Panc1 (cell line): Measurements from ENCODE around the gene NEU2.

Experiments used
- CTCF ChIP-seq: fragments of 450-650 bp; IDR thresholded peaks from 2 replicates; pipeline ENCODE4 v1.5.1; 2017; ENCODE audit warnings: mild to moderate bottlenecking
- TF ChIP-seq, protein P1 (sequence below), 2 experiments: IDR thresholded peaks; 2 replicates each; pipeline ENCODE4 v1.6.1; 2011 to 2012; ENCODE audit warnings: low read depth in 2 of 2, control low read depth in 1 of 2, low read length in 1 of 2, mild to moderate bottlenecking in 1 of 2, moderate library complexity in 1 of 2; ENCODE audit not compliant: insufficient read depth in 1 of 2

GRCh38 chr2:233062946-233063268, 30.4 kb downstream of the NEU2 start:
- no peak for TF ChIP-seq CTCF
- TF ChIP-seq, protein P1, sequence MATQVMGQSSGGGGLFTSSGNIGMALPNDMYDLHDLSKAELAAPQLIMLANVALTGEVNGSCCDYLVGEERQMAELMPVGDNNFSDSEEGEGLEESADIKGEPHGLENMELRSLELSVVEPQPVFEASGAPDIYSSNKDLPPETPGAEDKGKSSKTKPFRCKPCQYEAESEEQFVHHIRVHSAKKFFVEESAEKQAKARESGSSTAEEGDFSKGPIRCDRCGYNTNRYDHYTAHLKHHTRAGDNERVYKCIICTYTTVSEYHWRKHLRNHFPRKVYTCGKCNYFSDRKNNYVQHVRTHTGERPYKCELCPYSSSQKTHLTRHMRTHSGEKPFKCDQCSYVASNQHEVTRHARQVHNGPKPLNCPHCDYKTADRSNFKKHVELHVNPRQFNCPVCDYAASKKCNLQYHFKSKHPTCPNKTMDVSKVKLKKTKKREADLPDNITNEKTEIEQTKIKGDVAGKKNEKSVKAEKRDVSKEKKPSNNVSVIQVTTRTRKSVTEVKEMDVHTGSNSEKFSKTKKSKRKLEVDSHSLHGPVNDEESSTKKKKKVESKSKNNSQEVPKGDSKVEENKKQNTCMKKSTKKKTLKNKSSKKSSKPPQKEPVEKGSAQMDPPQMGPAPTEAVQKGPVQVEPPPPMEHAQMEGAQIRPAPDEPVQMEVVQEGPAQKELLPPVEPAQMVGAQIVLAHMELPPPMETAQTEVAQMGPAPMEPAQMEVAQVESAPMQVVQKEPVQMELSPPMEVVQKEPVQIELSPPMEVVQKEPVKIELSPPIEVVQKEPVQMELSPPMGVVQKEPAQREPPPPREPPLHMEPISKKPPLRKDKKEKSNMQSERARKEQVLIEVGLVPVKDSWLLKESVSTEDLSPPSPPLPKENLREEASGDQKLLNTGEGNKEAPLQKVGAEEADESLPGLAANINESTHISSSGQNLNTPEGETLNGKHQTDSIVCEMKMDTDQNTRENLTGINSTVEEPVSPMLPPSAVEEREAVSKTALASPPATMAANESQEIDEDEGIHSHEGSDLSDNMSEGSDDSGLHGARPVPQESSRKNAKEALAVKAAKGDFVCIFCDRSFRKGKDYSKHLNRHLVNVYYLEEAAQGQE (IDR thresholded peaks at IDR 0.05; ENCODE audit: insufficient read depth in 1 of 2, low read depth in 2 of 2, low read length in 1 of 2), result no peak
